GM23338 (cell line): Measurements from ENCODE around the gene CLCN6.
A peak's percentile ranks its signal among the peaks of the same experiment; 100 is the strongest.

ENCODE experiments used
- CREB1 ChIP-seq: fragments of 250-450 bp; sonication (Bioruptor Pico); IDR thresholded peaks from 2 replicates; pipeline ENCODE4 v1.5.0; 2020; ENCODE audit warnings: low read depth, mild to moderate bottlenecking, moderate library complexity
- ETS1 ChIP-seq: IDR thresholded peaks from 2 replicates; pipeline ENCODE4 v1.6.1; 2016; ENCODE audit warnings: antibody characterized with exemption
- EZH2 ChIP-seq: fragments of 200-600 bp; sonication (generic); IDR thresholded peaks from one replicate; pipeline ENCODE4 v1.8.0; 2017; ENCODE audit warnings: antibody characterized with exemption, mild to moderate bottlenecking, low read depth; ENCODE audit not compliant: unreplicated experiment
- EZH2phosphoT487 ChIP-seq: fragments of 200-600 bp; sonication (generic); IDR thresholded peaks from one replicate; pipeline ENCODE4 v1.8.1; 2018; ENCODE audit warnings: antibody characterized with exemption; ENCODE audit not compliant: unreplicated experiment
- JUNB ChIP-seq: IDR thresholded peaks from one replicate; pipeline ENCODE4 v1.6.1; 2016; ENCODE audit warnings: antibody characterized with exemption; ENCODE audit not compliant: unreplicated experiment
- NANOG ChIP-seq: IDR thresholded peaks from 2 replicates; pipeline ENCODE4 v1.6.1; 2016; ENCODE audit warnings: antibody characterized with exemption, borderline replicate concordance
- POLR2AphosphoS5 ChIP-seq: IDR thresholded peaks from 2 replicates; pipeline ENCODE4 v1.6.1; 2016; ENCODE audit warnings: antibody characterized with exemption, low read depth
- ZNF114 ChIP-seq: fragments of 250-450 bp; sonication (Bioruptor Pico); IDR thresholded peaks from 2 replicates; pipeline ENCODE4 v1.5.0; 2020; ENCODE audit warnings: mild to moderate bottlenecking, moderate library complexity
- ZNF462 ChIP-seq: fragments of 250-450 bp; sonication (Bioruptor Pico); IDR thresholded peaks from 2 replicates; pipeline ENCODE4 v1.5.0; 2020; ENCODE audit warnings: mild to moderate bottlenecking, moderate library complexity
- TF ChIP-seq, protein P1 (sequence below), 2 experiments: fragments of 200-600 bp in 1 of 2; sonication (generic) in 1 of 2; conservative IDR thresholded peaks; 2 replicates each; pipeline versions ENCODE4 v1.5.1 to v1.6.1; 2016 to 2017; ENCODE audit warnings: antibody characterized with exemption in 2 of 2, low read depth in 2 of 2, mild to moderate bottlenecking in 2 of 2, moderate library complexity in 1 of 2
- TF ChIP-seq, protein P2 (sequence below): IDR thresholded peaks from one replicate; pipeline ENCODE4 v1.6.1; 2018; ENCODE audit warnings: antibody characterized with exemption; ENCODE audit not compliant: unreplicated experiment

GRCh38 chr1:11875094-11875493, 69.1 kb downstream of the CLCN6 start:
- TF ChIP-seq ZNF462 (CRISPR knock-in tag) = no peak
- TF ChIP-seq, protein P1, sequence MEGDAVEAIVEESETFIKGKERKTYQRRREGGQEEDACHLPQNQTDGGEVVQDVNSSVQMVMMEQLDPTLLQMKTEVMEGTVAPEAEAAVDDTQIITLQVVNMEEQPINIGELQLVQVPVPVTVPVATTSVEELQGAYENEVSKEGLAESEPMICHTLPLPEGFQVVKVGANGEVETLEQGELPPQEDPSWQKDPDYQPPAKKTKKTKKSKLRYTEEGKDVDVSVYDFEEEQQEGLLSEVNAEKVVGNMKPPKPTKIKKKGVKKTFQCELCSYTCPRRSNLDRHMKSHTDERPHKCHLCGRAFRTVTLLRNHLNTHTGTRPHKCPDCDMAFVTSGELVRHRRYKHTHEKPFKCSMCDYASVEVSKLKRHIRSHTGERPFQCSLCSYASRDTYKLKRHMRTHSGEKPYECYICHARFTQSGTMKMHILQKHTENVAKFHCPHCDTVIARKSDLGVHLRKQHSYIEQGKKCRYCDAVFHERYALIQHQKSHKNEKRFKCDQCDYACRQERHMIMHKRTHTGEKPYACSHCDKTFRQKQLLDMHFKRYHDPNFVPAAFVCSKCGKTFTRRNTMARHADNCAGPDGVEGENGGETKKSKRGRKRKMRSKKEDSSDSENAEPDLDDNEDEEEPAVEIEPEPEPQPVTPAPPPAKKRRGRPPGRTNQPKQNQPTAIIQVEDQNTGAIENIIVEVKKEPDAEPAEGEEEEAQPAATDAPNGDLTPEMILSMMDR (conservative IDR thresholded peaks at IDR 0.05; ENCODE audit: low read depth in 2 of 2) = peak; percentile 36 to 46
- no peak for TF ChIP-seq POLR2AphosphoS5
- TF ChIP-seq EZH2 = no peak
- TF ChIP-seq JUNB = no peak
- TF ChIP-seq, protein P2, sequence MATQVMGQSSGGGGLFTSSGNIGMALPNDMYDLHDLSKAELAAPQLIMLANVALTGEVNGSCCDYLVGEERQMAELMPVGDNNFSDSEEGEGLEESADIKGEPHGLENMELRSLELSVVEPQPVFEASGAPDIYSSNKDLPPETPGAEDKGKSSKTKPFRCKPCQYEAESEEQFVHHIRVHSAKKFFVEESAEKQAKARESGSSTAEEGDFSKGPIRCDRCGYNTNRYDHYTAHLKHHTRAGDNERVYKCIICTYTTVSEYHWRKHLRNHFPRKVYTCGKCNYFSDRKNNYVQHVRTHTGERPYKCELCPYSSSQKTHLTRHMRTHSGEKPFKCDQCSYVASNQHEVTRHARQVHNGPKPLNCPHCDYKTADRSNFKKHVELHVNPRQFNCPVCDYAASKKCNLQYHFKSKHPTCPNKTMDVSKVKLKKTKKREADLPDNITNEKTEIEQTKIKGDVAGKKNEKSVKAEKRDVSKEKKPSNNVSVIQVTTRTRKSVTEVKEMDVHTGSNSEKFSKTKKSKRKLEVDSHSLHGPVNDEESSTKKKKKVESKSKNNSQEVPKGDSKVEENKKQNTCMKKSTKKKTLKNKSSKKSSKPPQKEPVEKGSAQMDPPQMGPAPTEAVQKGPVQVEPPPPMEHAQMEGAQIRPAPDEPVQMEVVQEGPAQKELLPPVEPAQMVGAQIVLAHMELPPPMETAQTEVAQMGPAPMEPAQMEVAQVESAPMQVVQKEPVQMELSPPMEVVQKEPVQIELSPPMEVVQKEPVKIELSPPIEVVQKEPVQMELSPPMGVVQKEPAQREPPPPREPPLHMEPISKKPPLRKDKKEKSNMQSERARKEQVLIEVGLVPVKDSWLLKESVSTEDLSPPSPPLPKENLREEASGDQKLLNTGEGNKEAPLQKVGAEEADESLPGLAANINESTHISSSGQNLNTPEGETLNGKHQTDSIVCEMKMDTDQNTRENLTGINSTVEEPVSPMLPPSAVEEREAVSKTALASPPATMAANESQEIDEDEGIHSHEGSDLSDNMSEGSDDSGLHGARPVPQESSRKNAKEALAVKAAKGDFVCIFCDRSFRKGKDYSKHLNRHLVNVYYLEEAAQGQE = no peak
- TF ChIP-seq EZH2phosphoT487 = no peak
- no peak for TF ChIP-seq NANOG
- TF ChIP-seq ETS1 = no peak
- TF ChIP-seq CREB1 (CRISPR knock-in tag) = no peak
- no peak for TF ChIP-seq ZNF114
